ENCODE results near the gene AZU1.

DNA sequence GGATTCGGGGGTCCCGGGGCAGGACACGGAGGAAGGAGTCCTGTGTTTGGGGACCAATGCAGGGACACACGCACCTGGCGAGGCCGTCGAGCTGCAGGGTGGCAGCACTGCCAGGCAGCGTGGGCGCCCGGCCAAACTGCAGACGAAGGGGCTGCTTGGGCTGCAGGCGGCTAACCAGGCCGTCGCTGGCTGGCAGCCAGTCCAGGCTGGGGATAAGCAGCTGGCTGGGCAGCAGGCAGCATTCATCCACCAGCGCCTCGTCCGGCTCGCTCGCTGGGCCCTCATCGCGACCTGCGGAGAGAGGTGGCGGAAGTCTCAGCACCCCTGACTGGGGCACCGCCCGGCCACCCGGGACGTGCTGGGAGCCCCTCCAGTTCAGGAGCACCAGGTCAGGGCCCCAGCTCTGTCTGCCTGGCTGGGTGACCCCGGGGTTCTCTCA lies 43.3 kb downstream of the AZU1 start:
- TF ChIP-seq CTCF (IDR thresholded peaks at IDR 0.05; ENCODE audit: borderline replicate concordance, extremely low read depth, low read length, poor library complexity, severe bottlenecking) (no peak), EZH2 (IDR thresholded peaks at IDR 0.05; ENCODE audit: borderline replicate concordance, low read depth, low read length, severe bottlenecking) (no peak)

Data from DND-41 (cell line).